ENCODE data around the gene PABPN1. TPM values are rescaled to one million over a fixed set of nuclear protein-coding genes. Genes with fewer than 3 reads are reported as not detected.

PABPN1 gene
- total RNA-seq, 2 donors from 2014 or later = 26.0 to 36.1 TPM

- no peaks in the 10 kb centered on the region for H3K27me3 ChIP-seq
- no peak within 1 kb of the TSS for H3K4me3 ChIP-seq
- H3K4me1 ChIP-seq = no peaks in the 10 kb centered on the region
- TF ChIP-seq CTCF (IDR thresholded peaks at IDR 0.05) = no peak
- no peaks in the 10 kb centered on the region for H3K9me3 ChIP-seq
- no peak within 1 kb of the TSS for H3K27ac ChIP-seq
- H3K36me3 ChIP-seq = no peaks in the 10 kb centered on the region
- DNase-seq (ENCODE audit: low spot score) = no peak
Observed at GRCh38 chr14:23372509-23372908, 51.3 kb downstream of the PABPN1 start, which contains the start of gene IL25. TSS of gene IL25 (plus strand) at chr14:23372809.

GRCh38 chr14:23373041-23373440, 51.8 kb downstream of the PABPN1 start:
- no peaks in the 10 kb centered on the region for H3K27me3 ChIP-seq
- no peaks in the 10 kb centered on the region for H3K9me3 ChIP-seq
- no peak overlapping the region for H3K4me3 ChIP-seq
- H3K27ac ChIP-seq = no peak overlapping the region
- no peaks in the 10 kb centered on the region for H3K36me3 ChIP-seq
- TF ChIP-seq CTCF (IDR thresholded peaks at IDR 0.05) = no peak
- no peak for DNase-seq (ENCODE audit: low spot score)
- no peaks in the 10 kb centered on the region for H3K4me1 ChIP-seq

Other genes starting within 250 kb of the PABPN1 start
- gene ACIN1, start 226.3 kb upstream of the PABPN1 start, total RNA-seq = 10 to 100 TPM; 53.9 to 55.3 TPM
- 10 to 100 TPM; 13.5 to 23.7 TPM for gene C14orf119, start 226.0 kb upstream of the PABPN1 start, total RNA-seq
- not detected for gene CIROP, start 216.5 kb upstream of the PABPN1 start, total RNA-seq
- not detected for gene CEBPE, start 202.2 kb upstream of the PABPN1 start, total RNA-seq
- 10 to 100 TPM; 11.9 to 23.7 TPM for gene SLC7A8, start 137.8 kb upstream of the PABPN1 start, total RNA-seq
- gene RNF212B, start 83.5 kb upstream of the PABPN1 start, total RNA-seq = not detected
- gene HOMEZ, start 35.3 kb upstream of the PABPN1 start, total RNA-seq = 10 to 100 TPM in 1 of 2 donors, 1 to 10 TPM in 1; 8.5 to 10.1 TPM
- 1 to 10 TPM; 2.7 to 3.9 TPM for gene PPP1R3E, start 18.6 kb upstream of the PABPN1 start, total RNA-seq
- gene BCL2L2, start 14.6 kb upstream of the PABPN1 start, total RNA-seq = 10 to 100 TPM; 26.8 to 36.3 TPM
- 10 to 100 TPM; 29.4 to 47.0 TPM for gene SLC22A17, start 31.4 kb downstream of the PABPN1 start, total RNA-seq
- 1 to 10 TPM; 4.1 to 6.3 TPM for gene EFS, start 43.7 kb downstream of the PABPN1 start, total RNA-seq
- not detected for gene IL25, start 51.4 kb downstream of the PABPN1 start, total RNA-seq
- not detected for gene CMTM5, start 55.6 kb downstream of the PABPN1 start, total RNA-seq
- over 10,000 TPM in 1 of 2 donors, 1,000 to 10,000 TPM in 1; 8,253 to 13,240 TPM for gene MYH6, start 86.8 kb downstream of the PABPN1 start, total RNA-seq
- gene MYH7, start 114.2 kb downstream of the PABPN1 start, total RNA-seq = 1,000 to 10,000 TPM; 1,082 to 4,592 TPM
- gene NGDN, start 148.2 kb downstream of the PABPN1 start, total RNA-seq = 10 to 100 TPM; 19.5 to 24.3 TPM
- gene ZFHX2, start 230.3 kb downstream of the PABPN1 start, total RNA-seq = under 1 TPM; 0.59 to 0.85 TPM
- 10 to 100 TPM; 22.6 to 27.3 TPM for gene THTPA, start 234.8 kb downstream of the PABPN1 start, total RNA-seq
- gene AP1G2, start 246.3 kb downstream of the PABPN1 start, total RNA-seq = 10 to 100 TPM in 1 of 2 donors, 1 to 10 TPM in 1; 6.6 to 18.8 TPM

Data from right atrium auricular region (tissue), 2 donors.